ENCODE measurements around the gene DST.

Gene DST

DNA sequence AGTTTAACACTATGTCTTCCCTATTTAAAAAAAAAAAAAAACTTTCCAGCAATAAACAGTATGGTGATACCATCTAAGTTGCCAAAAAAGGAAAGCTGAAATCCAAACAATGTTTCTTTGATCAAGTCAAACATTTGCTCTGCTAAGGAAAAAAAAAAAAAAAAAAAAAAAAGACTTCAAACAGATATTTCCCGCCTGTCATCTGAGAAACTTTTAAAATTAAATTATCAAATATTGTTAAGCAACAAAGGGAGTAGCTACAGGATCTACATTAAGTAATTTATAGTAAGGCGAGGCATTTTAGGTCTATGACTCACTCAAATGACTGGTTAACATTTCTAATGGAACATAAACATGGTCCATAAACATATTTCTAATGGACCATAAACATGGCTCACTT lies 121.2 kb downstream of the DST start:
- no peak overlapping the region for H3K27ac ChIP-seq (ENCODE audit: insufficient read depth in 1 of 2, low read depth in 1 of 2, low read length in 2 of 2, poor library complexity in 1 of 2, severe bottlenecking in 2 of 2)
- peaks cover 0 to 6% (median 0%) of the 10 kb centered on the region in 5 experiments for H3K9me3 ChIP-seq (ENCODE audit: control extremely low read depth in 1 of 5, control insufficient read depth in 4 of 5, insufficient read depth in 2 of 5, low read depth in 1 of 5, low read length in 4 of 5)
- DNase-seq = no peak
- no CpG with 5 or more reads among the region's 2 CpGs for WGBS (ENCODE audit: insufficient coverage)
- H3K27me3 ChIP-seq (replicated peaks in 2 of 5; ENCODE audit: control insufficient read depth in 4 of 5, insufficient read depth in 5 of 5, low read length in 4 of 5) = no peaks in the 10 kb centered on the region
- POLR2A ChIA-PET = no interaction called here
- peaks cover 11 to 29% (median 19%) of the 10 kb centered on the region in 4 experiments for H3K36me3 ChIP-seq (ENCODE audit: control insufficient read depth in 4 of 4, insufficient read depth in 4 of 4, low read length in 3 of 4)
- no peaks in the 10 kb centered on the region for H3K4me1 ChIP-seq (ENCODE audit: control extremely low read depth in 1 of 4, control insufficient read depth in 4 of 4, insufficient read depth in 4 of 4, low read length in 3 of 4)
- CTCF ChIA-PET = interaction anchor here (1.2 kb wide), 1 partner anchor 27 kb away, joined by 4 read pairs; no protein-coding TSS in a partner anchor
- no peak overlapping the region for H3K4me3 ChIP-seq (ENCODE audit: control insufficient read depth in 1 of 7, extremely low read depth in 1 of 7, insufficient read depth in 4 of 7, low read depth in 2 of 7, low read length in 6 of 7)

DNA sequence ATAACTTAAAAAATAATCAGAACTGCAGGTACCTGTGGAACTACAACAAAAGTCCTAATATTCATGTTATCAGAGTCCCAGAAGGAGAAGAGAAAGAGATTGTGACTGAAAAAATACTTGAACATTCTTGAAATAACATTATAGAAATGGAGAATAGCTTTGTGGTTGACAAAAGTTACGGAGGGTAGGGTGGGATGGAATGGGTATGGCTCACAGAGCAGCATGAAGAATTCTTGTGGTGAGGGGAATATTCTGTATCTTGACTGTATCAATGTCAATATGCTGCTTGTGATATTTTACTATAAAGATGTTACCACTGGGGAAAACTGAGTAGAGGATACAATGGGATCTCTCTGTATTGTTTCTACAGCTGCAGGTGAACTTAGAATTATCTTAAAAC lies 122.5 kb downstream of the DST start:
- H3K27ac ChIP-seq (ENCODE audit: insufficient read depth in 1 of 2, low read depth in 1 of 2, low read length in 2 of 2, poor library complexity in 1 of 2, severe bottlenecking in 2 of 2) = no peak overlapping the region
- H3K9me3 ChIP-seq (ENCODE audit: control extremely low read depth in 1 of 5, control insufficient read depth in 4 of 5, insufficient read depth in 2 of 5, low read depth in 1 of 5, low read length in 4 of 5) = peaks cover 0 to 6% (median 0%) of the 10 kb centered on the region in 5 experiments
- H3K27me3 ChIP-seq (replicated peaks in 2 of 5; ENCODE audit: control insufficient read depth in 4 of 5, insufficient read depth in 5 of 5, low read length in 4 of 5) = no peaks in the 10 kb centered on the region
- 100% methylated on average over 1 of the region's 1 CpG for WGBS (ENCODE audit: insufficient coverage)
- DNase-seq = no peak
- ChIA-PET POLR2A (no interaction called here), CTCF (no interaction called here)
- peaks cover 0 to 7% (median 0%) of the 10 kb centered on the region in 4 experiments for H3K4me1 ChIP-seq (ENCODE audit: control extremely low read depth in 1 of 4, control insufficient read depth in 4 of 4, insufficient read depth in 4 of 4, low read length in 3 of 4)
- peaks cover 6 to 20% (median 15%) of the 10 kb centered on the region in 4 experiments for H3K36me3 ChIP-seq (ENCODE audit: control insufficient read depth in 4 of 4, insufficient read depth in 4 of 4, low read length in 3 of 4)
- no peak overlapping the region for H3K4me3 ChIP-seq (ENCODE audit: control insufficient read depth in 1 of 7, extremely low read depth in 1 of 7, insufficient read depth in 4 of 7, low read depth in 2 of 7, low read length in 6 of 7)

DNA sequence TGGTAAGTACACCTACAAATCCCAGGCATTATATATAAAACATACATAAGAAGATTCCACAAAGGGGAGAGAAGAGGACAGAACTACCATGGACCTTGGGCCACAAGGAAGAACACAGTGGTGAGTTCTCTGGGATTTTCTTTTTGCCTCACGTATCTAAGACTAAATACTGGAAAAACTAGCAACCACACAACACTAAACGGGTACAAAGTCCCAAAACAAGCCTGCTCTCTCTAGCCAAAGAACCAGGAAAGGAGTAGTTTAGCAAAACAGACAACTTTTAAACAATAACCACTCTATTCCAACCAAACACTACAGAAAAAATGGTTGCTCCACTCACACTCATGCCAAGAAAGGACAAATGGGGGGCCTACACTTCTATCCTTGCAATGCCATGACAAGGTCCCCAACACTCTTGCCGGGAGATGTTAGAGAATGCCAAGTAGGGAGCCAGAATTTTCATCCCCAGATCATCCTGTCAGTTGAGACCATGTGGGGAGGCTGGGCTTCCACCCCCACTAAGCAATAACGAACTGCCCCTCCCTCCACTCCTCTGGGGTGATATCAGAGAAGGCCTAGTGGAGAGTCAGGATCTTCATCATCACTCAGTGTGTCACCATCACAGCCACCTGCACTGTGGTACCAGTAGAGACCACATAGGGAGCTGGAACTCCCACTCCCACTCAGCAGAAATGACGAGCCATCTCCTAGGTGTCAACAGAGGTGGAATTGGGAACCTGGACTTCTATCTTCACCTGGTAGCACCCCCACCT lies 123.5 kb downstream of the DST start:
- Histone ChIP-seq H3K27ac (ENCODE audit: insufficient read depth in 1 of 2, low read depth in 1 of 2, low read length in 2 of 2, poor library complexity in 1 of 2, severe bottlenecking in 2 of 2) (no peak overlapping the region), H3K36me3 (ENCODE audit: control insufficient read depth in 4 of 4, insufficient read depth in 4 of 4, low read length in 3 of 4) (peaks cover 6 to 20% (median 14%) of the 10 kb centered on the region in 4 experiments), H3K4me3 (ENCODE audit: control insufficient read depth in 1 of 7, extremely low read depth in 1 of 7, insufficient read depth in 4 of 7, low read depth in 2 of 7, low read length in 6 of 7) (no peak overlapping the region), H3K4me1 (ENCODE audit: control extremely low read depth in 1 of 4, control insufficient read depth in 4 of 4, insufficient read depth in 4 of 4, low read length in 3 of 4) (peaks cover 0 to 9% (median 0%) of the 10 kb centered on the region in 4 experiments), H3K27me3 (replicated peaks in 2 of 5; ENCODE audit: control insufficient read depth in 4 of 5, insufficient read depth in 5 of 5, low read length in 4 of 5) (no peaks in the 10 kb centered on the region), H3K9me3 (ENCODE audit: control extremely low read depth in 1 of 5, control insufficient read depth in 4 of 5, insufficient read depth in 2 of 5, low read depth in 1 of 5, low read length in 4 of 5) (peaks cover 0 to 6% (median 0%) of the 10 kb centered on the region in 5 experiments)
- ChIA-PET POLR2A (no interaction called here), CTCF (interaction anchor here (0.6 kb wide), 1 partner anchor 60 kb away, joined by 3 read pairs; no protein-coding TSS in a partner anchor)
- 18% methylated on average over 1 of the region's 5 CpGs for WGBS (ENCODE audit: insufficient coverage)
- DNase-seq = no peak

DNA sequence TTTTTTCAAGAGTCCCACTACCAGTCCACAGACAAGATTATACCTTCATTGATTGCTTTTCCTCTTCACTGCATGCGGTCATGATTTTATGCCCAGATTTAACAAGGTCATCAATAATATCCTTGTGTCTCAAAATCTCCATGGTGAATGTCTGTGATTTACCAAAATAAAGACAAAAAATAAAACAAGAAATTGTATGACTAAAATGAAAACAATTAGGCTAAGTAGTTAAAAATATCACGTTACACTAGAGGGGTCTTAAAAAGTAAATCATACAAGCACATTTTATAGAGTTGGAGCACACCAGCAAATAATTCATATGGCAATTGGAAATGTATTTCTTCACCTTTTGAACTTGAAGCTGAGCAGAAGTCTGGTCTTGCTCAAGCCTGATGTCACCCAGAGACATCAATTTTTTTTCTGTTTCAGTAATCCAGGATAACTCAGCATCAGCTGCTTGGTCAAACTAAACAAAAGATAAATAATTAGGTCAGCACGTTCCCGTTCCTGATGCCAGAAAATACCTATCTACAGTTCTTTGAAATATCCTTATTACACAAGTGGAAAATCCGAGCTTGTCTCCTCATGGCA lies 125.4 kb downstream of the DST start:
- Histone ChIP-seq H3K4me1 (ENCODE audit: control extremely low read depth in 1 of 4, control insufficient read depth in 4 of 4, insufficient read depth in 4 of 4, low read length in 3 of 4) (peaks cover 0 to 9% (median 0%) of the 10 kb centered on the region in 4 experiments), H3K27me3 (replicated peaks in 2 of 5; ENCODE audit: control insufficient read depth in 4 of 5, insufficient read depth in 5 of 5, low read length in 4 of 5) (no peaks in the 10 kb centered on the region), H3K9me3 (ENCODE audit: control extremely low read depth in 1 of 5, control insufficient read depth in 4 of 5, insufficient read depth in 2 of 5, low read depth in 1 of 5, low read length in 4 of 5) (peaks cover 0 to 6% (median 0%) of the 10 kb centered on the region in 5 experiments), H3K27ac (ENCODE audit: insufficient read depth in 1 of 2, low read depth in 1 of 2, low read length in 2 of 2, poor library complexity in 1 of 2, severe bottlenecking in 2 of 2) (no peak overlapping the region), H3K36me3 (ENCODE audit: control insufficient read depth in 4 of 4, insufficient read depth in 4 of 4, low read length in 3 of 4) (peaks cover 6 to 21% (median 16%) of the 10 kb centered on the region in 4 experiments), H3K4me3 (ENCODE audit: control insufficient read depth in 1 of 7, extremely low read depth in 1 of 7, insufficient read depth in 4 of 7, low read depth in 2 of 7, low read length in 6 of 7) (no peak overlapping the region)
- ChIA-PET CTCF (interaction anchor here (1.8 kb wide), 1 partner anchor 26 kb away, joined by 4 read pairs; no protein-coding TSS in a partner anchor), POLR2A (no interaction called here)
- WGBS (ENCODE audit: insufficient coverage) = 100% methylated on average over 4 of the region's 5 CpGs
- DNase-seq = no peak

DNA sequence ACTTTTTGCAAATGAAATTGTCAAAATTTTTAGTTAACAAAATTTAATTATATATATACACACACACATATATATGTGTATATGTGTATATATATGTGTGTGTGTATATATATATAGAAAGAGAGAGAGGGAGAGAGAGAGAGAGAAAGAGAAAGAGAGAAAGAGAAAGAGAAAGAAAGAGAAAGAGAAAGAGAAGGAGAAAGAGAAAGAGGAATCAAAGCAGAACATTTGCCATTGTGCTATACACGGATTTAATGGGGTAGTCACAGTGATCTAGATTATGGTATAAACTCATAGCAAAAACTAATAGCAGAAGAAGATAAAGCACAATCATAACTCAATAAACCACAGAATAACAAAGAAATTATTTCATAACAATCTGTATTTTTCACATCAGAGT lies 126.7 kb downstream of the DST start:
- Histone ChIP-seq H3K4me3 (ENCODE audit: control insufficient read depth in 1 of 7, extremely low read depth in 1 of 7, insufficient read depth in 4 of 7, low read depth in 2 of 7, low read length in 6 of 7) (no peak overlapping the region), H3K9me3 (ENCODE audit: control extremely low read depth in 1 of 5, control insufficient read depth in 4 of 5, insufficient read depth in 2 of 5, low read depth in 1 of 5, low read length in 4 of 5) (peaks cover 0 to 6% (median 0%) of the 10 kb centered on the region in 5 experiments), H3K36me3 (ENCODE audit: control insufficient read depth in 4 of 4, insufficient read depth in 4 of 4, low read length in 3 of 4) (peaks cover 6 to 23% (median 14%) of the 10 kb centered on the region in 4 experiments), H3K27ac (ENCODE audit: insufficient read depth in 1 of 2, low read depth in 1 of 2, low read length in 2 of 2, poor library complexity in 1 of 2, severe bottlenecking in 2 of 2) (no peak overlapping the region), H3K27me3 (replicated peaks in 2 of 5; ENCODE audit: control insufficient read depth in 4 of 5, insufficient read depth in 5 of 5, low read length in 4 of 5) (no peaks in the 10 kb centered on the region), H3K4me1 (ENCODE audit: control extremely low read depth in 1 of 4, control insufficient read depth in 4 of 4, insufficient read depth in 4 of 4, low read length in 3 of 4) (peaks cover 0 to 9% (median 0%) of the 10 kb centered on the region in 4 experiments)
- DNase-seq = peak in 2 of 3 donors; percentile 35 to 39
- POLR2A ChIA-PET = no interaction called here
- whole genome bisulfite sequencing (ENCODE audit: insufficient coverage) = no CpG with 5 or more reads among the region's 1 CpG
- CTCF ChIA-PET = interaction anchor here (1.8 kb wide), 1 partner anchor 27 kb away, joined by 4 read pairs; no protein-coding TSS in a partner anchor

DNA sequence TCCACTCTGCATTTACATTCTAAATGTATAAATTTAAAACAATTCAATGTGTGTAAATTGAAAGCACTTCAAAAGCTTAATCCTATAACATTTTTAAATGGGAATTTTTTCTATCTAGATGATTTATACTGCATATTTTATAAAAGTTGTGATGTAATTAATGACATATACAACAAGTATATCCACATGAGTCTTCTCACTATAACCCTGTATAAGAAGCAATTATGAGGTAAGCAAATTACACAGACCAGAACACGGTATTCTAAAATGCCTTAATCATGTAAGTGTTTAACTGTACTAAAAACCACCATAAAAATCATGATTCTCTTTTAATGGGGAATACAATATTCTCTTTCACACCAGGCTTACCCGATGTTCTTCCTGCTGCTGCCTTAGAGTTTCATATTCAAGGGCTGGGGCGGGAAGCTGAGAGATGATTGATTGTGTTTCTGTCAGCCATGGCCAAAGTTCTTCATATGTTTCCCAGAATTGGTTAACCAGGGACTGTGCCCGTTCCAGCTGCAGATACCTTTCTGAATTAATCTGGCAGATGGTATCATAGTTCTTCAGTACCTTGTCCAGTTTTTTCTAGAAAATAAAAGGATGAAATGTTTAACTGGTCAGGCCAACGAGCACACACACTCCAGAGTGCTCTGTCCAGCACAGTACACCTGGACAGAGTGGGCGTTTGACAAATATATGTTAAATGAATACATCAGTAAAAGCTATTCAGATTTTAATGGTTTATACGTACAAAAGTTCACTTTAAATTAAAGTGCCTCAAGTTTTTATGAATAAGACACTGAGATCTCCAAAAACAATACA lies 127.4 kb downstream of the DST start:
- ChIA-PET CTCF (no interaction called here), POLR2A (no interaction called here)
- Histone ChIP-seq H3K27me3 (replicated peaks in 2 of 5; ENCODE audit: control insufficient read depth in 4 of 5, insufficient read depth in 5 of 5, low read length in 4 of 5) (no peaks in the 10 kb centered on the region), H3K9me3 (ENCODE audit: control extremely low read depth in 1 of 5, control insufficient read depth in 4 of 5, insufficient read depth in 2 of 5, low read depth in 1 of 5, low read length in 4 of 5) (peaks cover 0 to 6% (median 0%) of the 10 kb centered on the region in 5 experiments), H3K36me3 (ENCODE audit: control insufficient read depth in 4 of 4, insufficient read depth in 4 of 4, low read length in 3 of 4) (peaks cover 6 to 22% (median 14%) of the 10 kb centered on the region in 4 experiments), H3K4me1 (ENCODE audit: control extremely low read depth in 1 of 4, control insufficient read depth in 4 of 4, insufficient read depth in 4 of 4, low read length in 3 of 4) (peaks cover 0 to 9% (median 0%) of the 10 kb centered on the region in 4 experiments), H3K4me3 (ENCODE audit: control insufficient read depth in 1 of 7, extremely low read depth in 1 of 7, insufficient read depth in 4 of 7, low read depth in 2 of 7, low read length in 6 of 7) (peak overlapping the region in 2 of 7 experiments; percentile 33 to 48), H3K27ac (ENCODE audit: insufficient read depth in 1 of 2, low read depth in 1 of 2, low read length in 2 of 2, poor library complexity in 1 of 2, severe bottlenecking in 2 of 2) (no peak overlapping the region)
- DNase-seq = peak in 2 of 3 donors; percentile 40 to 45
- WGBS (ENCODE audit: insufficient coverage) = 0% methylated on average over 1 of the region's 7 CpGs

All from common myeloid progenitor, CD34-positive (primary cell).